ENCODE results near the gene CYBC1.

The CYBC1 gene

GRCh38 chr17:82450357-82451106 is at the start of gene CYBC1:
TSS of gene CYBC1 (minus strand) at chr17:82450752. CDS start at chr17:82449254, 1,498 bp downstream.
- DNase-seq = peak; percentile 96

- peak; percentile 45 for DNase-seq
Measured at GRCh38 chr17:82497483-82498405, 47.2 kb upstream of the CYBC1 start.

GRCh38 chr17:82496529-82497434 is 46.2 kb upstream of the CYBC1 start:
- DNase-seq = peak; percentile 91

GRCh38 chr17:82495844-82496528 is 45.4 kb upstream of the CYBC1 start:
- no peak for DNase-seq

- peak; percentile 85 for DNase-seq
Measured at GRCh38 chr17:82494236-82495055, 43.9 kb upstream of the CYBC1 start.

GRCh38 chr17:82493226-82493781 is 42.8 kb upstream of the CYBC1 start:
- DNase-seq = no peak

- no peak for DNase-seq
Measured at GRCh38 chr17:82492643-82493225, 42.2 kb upstream of the CYBC1 start.

- DNase-seq = no peak
Measured at GRCh38 chr17:82491533-82491932, 41.0 kb upstream of the CYBC1 start.

GRCh38 chr17:82491196-82491530 is 40.6 kb upstream of the CYBC1 start:
- no peak for DNase-seq

- DNase-seq = no peak
Measured at GRCh38 chr17:82490512-82491195, 40.1 kb upstream of the CYBC1 start.

- DNase-seq = no peak
Measured at GRCh38 chr17:82489851-82490511, 39.4 kb upstream of the CYBC1 start.

- no peak for DNase-seq
Measured at GRCh38 chr17:82489117-82489516, 38.6 kb upstream of the CYBC1 start.

- DNase-seq = no peak
Measured at GRCh38 chr17:82487910-82488309, 37.4 kb upstream of the CYBC1 start.

GRCh38 chr17:82486231-82487094 is 35.9 kb upstream of the CYBC1 start:
- DNase-seq = no peak

- DNase-seq = no peak
Measured at GRCh38 chr17:82483836-82484235, 33.3 kb upstream of the CYBC1 start.

GRCh38 chr17:82483204-82483660 is 32.7 kb upstream of the CYBC1 start:
- no peak for DNase-seq

- DNase-seq = no peak
Measured at GRCh38 chr17:82480318-82480717, 29.8 kb upstream of the CYBC1 start.

- no peak for DNase-seq
Measured at GRCh38 chr17:82479602-82480001, 29.1 kb upstream of the CYBC1 start.
